ENCODE data around the gene IGFLR1.

IGFLR1 gene

DNA sequence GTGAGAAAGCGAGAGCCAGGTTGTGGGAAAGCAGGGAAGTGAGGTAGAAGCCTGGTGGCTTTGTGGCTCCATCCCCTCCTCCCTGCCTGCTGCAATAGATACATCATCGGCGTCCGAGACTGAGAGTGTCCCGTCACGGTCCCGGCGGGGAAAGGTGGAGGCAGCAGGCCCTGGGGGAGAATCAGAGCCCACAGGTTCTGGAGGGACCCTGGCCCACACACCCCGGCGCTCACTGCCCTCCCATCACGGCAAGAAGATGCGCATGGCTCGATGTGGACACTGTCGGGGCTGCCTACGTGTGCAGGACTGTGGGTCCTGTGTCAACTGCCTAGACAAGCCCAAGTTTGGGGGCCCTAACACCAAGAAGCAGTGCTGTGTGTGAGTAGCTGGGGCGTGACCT lies 19.4 kb downstream of the IGFLR1 start:
- Histone ChIP-seq H3K4me2 (ENCODE audit: low read length) (no peak overlapping the region), H3K9ac (ENCODE audit: low read length) (no peak overlapping the region), H3F3A (ENCODE audit: insufficient read depth, low read length) (no peaks in the 10 kb centered on the region), H4K20me1 (ENCODE audit: insufficient read depth, low read length) (no peaks in the 10 kb centered on the region), H3K9me3 (ENCODE audit: low read length) (no peaks in the 10 kb centered on the region), H3K27me3 (ENCODE audit: insufficient read depth, low read length) (no peaks in the 10 kb centered on the region), H3K9me2 (ENCODE audit: low read depth, low read length) (no peaks in the 10 kb centered on the region), H2AFZ (ENCODE audit: low read length) (no peak overlapping the region), H3K27ac (ENCODE audit: low read depth, low read length, poor library complexity, severe bottlenecking) (no peak overlapping the region), H3K4me1 (ENCODE audit: insufficient read depth, low read length, severe bottlenecking) (peaks cover 11% of the 10 kb centered on the region), H3K79me2 (ENCODE audit: insufficient read depth, low read length) (peaks cover 8% of the 10 kb centered on the region), H3K36me3 (ENCODE audit: insufficient read depth, low read length) (peaks cover 76% of the 10 kb centered on the region), H3K4me3 (ENCODE audit: low read depth, low read length, poor library complexity, severe bottlenecking) (no peak overlapping the region)
- TF ChIP-seq EZH2 (IDR thresholded peaks at IDR 0.05; ENCODE audit: borderline replicate concordance, low read length): no peak
- TF ChIP-seq, protein P1, sequence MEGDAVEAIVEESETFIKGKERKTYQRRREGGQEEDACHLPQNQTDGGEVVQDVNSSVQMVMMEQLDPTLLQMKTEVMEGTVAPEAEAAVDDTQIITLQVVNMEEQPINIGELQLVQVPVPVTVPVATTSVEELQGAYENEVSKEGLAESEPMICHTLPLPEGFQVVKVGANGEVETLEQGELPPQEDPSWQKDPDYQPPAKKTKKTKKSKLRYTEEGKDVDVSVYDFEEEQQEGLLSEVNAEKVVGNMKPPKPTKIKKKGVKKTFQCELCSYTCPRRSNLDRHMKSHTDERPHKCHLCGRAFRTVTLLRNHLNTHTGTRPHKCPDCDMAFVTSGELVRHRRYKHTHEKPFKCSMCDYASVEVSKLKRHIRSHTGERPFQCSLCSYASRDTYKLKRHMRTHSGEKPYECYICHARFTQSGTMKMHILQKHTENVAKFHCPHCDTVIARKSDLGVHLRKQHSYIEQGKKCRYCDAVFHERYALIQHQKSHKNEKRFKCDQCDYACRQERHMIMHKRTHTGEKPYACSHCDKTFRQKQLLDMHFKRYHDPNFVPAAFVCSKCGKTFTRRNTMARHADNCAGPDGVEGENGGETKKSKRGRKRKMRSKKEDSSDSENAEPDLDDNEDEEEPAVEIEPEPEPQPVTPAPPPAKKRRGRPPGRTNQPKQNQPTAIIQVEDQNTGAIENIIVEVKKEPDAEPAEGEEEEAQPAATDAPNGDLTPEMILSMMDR (IDR thresholded peaks at IDR 0.05; ENCODE audit: low read length): no peak

DNA sequence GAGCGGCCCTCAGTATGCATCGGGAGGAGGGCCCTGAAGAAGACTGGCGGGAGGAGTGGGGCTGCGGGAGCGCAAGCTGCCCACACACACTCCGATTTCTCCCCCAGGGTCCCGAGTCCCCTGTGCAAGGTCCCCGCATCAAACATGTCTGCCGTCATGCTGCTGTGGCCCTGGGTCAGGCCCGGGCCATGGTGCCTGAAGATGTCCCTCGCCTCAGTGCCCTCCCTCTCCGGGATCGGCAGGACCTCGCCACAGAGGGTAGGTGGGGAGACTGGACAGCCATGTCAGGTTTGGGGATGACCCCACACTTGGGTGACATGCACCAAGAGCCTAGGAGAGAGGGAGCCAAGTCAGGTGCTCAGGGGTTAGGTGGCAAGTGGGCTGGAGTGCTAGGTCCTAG lies 19.8 kb downstream of the IGFLR1 start:
- H3K9ac ChIP-seq (ENCODE audit: low read length): no peak overlapping the region
- no peaks in the 10 kb centered on the region for H3F3A ChIP-seq (ENCODE audit: insufficient read depth, low read length)
- no peak for TF ChIP-seq EZH2 (IDR thresholded peaks at IDR 0.05; ENCODE audit: borderline replicate concordance, low read length)
- TF ChIP-seq, protein P1 (IDR thresholded peaks at IDR 0.05; ENCODE audit: low read length): no peak
- H3K79me2 ChIP-seq (ENCODE audit: insufficient read depth, low read length): peaks cover 8% of the 10 kb centered on the region
- H4K20me1 ChIP-seq (ENCODE audit: insufficient read depth, low read length): no peaks in the 10 kb centered on the region
- no peak overlapping the region for H3K4me2 ChIP-seq (ENCODE audit: low read length)
- H3K9me3 ChIP-seq (ENCODE audit: low read length): no peaks in the 10 kb centered on the region
- no peaks in the 10 kb centered on the region for H3K27me3 ChIP-seq (ENCODE audit: insufficient read depth, low read length)
- no peak overlapping the region for H2AFZ ChIP-seq (ENCODE audit: low read length)
- H3K4me1 ChIP-seq (ENCODE audit: insufficient read depth, low read length, severe bottlenecking): peaks cover 11% of the 10 kb centered on the region
- H3K27ac ChIP-seq (ENCODE audit: low read depth, low read length, poor library complexity, severe bottlenecking): no peak overlapping the region
- no peak overlapping the region for H3K4me3 ChIP-seq (ENCODE audit: low read depth, low read length, poor library complexity, severe bottlenecking)
- no peaks in the 10 kb centered on the region for H3K9me2 ChIP-seq (ENCODE audit: low read depth, low read length)
- peaks cover 72% of the 10 kb centered on the region for H3K36me3 ChIP-seq (ENCODE audit: insufficient read depth, low read length)

DNA sequence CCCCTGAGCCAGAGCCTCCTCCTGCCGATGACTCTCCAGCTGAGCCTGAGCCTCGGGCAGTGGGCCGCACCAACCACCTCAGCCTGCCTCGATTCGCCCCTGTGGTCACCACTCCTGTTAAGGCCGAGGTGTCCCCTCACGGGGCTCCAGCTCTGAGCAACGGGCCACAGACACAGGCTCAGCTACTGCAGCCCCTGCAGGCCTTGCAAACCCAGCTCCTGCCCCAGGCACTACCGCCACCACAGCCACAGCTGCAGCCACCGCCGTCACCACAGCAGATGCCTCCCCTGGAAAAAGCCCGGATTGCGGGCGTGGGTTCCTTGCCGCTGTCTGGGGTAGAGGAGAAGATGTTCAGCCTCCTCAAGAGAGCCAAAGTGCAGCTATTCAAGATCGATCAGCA lies 20.9 kb downstream of the IGFLR1 start:
- no peaks in the 10 kb centered on the region for H4K20me1 ChIP-seq (ENCODE audit: insufficient read depth, low read length)
- TF ChIP-seq, protein P1 (IDR thresholded peaks at IDR 0.05; ENCODE audit: low read length): no peak
- no peak for TF ChIP-seq EZH2 (IDR thresholded peaks at IDR 0.05; ENCODE audit: borderline replicate concordance, low read length)
- H2AFZ ChIP-seq (ENCODE audit: low read length): no peak overlapping the region
- no peak overlapping the region for H3K4me3 ChIP-seq (ENCODE audit: low read depth, low read length, poor library complexity, severe bottlenecking)
- H3K9me2 ChIP-seq (ENCODE audit: low read depth, low read length): no peaks in the 10 kb centered on the region
- no peaks in the 10 kb centered on the region for H3K9me3 ChIP-seq (ENCODE audit: low read length)
- no peaks in the 10 kb centered on the region for H3K27me3 ChIP-seq (ENCODE audit: insufficient read depth, low read length)
- H3K27ac ChIP-seq (ENCODE audit: low read depth, low read length, poor library complexity, severe bottlenecking): no peak overlapping the region
- peaks cover 8% of the 10 kb centered on the region for H3K79me2 ChIP-seq (ENCODE audit: insufficient read depth, low read length)
- no peak overlapping the region for H3K9ac ChIP-seq (ENCODE audit: low read length)
- H3F3A ChIP-seq (ENCODE audit: insufficient read depth, low read length): no peaks in the 10 kb centered on the region
- peaks cover 64% of the 10 kb centered on the region for H3K36me3 ChIP-seq (ENCODE audit: insufficient read depth, low read length)
- no peak overlapping the region for H3K4me2 ChIP-seq (ENCODE audit: low read length)
- H3K4me1 ChIP-seq (ENCODE audit: insufficient read depth, low read length, severe bottlenecking): peaks cover 17% of the 10 kb centered on the region

Measured in OCI-LY1 (cell line).